HG02642 (cell line): ENCODE results near the gene CFAP141.
A peak's percentile ranks its signal among the peaks of the same experiment; 100 is the strongest.
"Not testable (repeated sequence)": the region's sequence is repeated elsewhere in the genome, so short reads cannot be mapped to it uniquely, and the experiment has no call there.

Experiments
- ATAC-seq: cut with Tn5 transposase; IDR thresholded peaks from one replicate; pipeline ENCODE4 v1.9.1; 2021; ENCODE audit warnings: mild to moderate bottlenecking; ENCODE audit not compliant: unreplicated experiment, poor library complexity

The CFAP141 gene

GRCh38 chr1:154206196-154206595 is at the start of gene CFAP141:
TSS of gene CFAP141 (minus strand) at chr1:154206333. CDS start at chr1:154206307, 26 bp downstream.
- ATAC-seq: no peak

GRCh38 chr1:154253671-154254070 is 47.5 kb upstream of the CFAP141 start:
- no peak for ATAC-seq

- no peak for ATAC-seq
These were observed 35.7 kb upstream of the CFAP141 start for GRCh38 chr1:154241703-154242351.

GRCh38 chr1:154240294-154240833 is 34.2 kb upstream of the CFAP141 start:
- ATAC-seq: no peak

- ATAC-seq: no peak
These were observed 33.4 kb upstream of the CFAP141 start for GRCh38 chr1:154239491-154239890.

GRCh38 chr1:154237880-154238506 is 31.9 kb upstream of the CFAP141 start:
- no peak for ATAC-seq

- ATAC-seq: no peak
These were observed 31.3 kb upstream of the CFAP141 start for GRCh38 chr1:154237435-154237834.

GRCh38 chr1:154236855-154237254 is 30.7 kb upstream of the CFAP141 start:
- ATAC-seq: no peak

GRCh38 chr1:154233127-154233526 is 27.0 kb upstream of the CFAP141 start:
- not testable (repeated sequence) for ATAC-seq

GRCh38 chr1:154231112-154231511 is 25.0 kb upstream of the CFAP141 start:
- ATAC-seq: not testable (repeated sequence)

GRCh38 chr1:154225370-154225769 is 19.2 kb upstream of the CFAP141 start:
- ATAC-seq: no peak

- no peak for ATAC-seq
These were observed 17.5 kb upstream of the CFAP141 start for GRCh38 chr1:154223621-154224020.

- no peak for ATAC-seq
These were observed 16.8 kb upstream of the CFAP141 start for GRCh38 chr1:154222918-154223317.

- no peak for ATAC-seq
These were observed 16.4 kb upstream of the CFAP141 start for GRCh38 chr1:154222518-154222917.

GRCh38 chr1:154221278-154222001 is 15.3 kb upstream of the CFAP141 start:
- peak; percentile 23 for ATAC-seq

- ATAC-seq: no peak
These were observed 14.8 kb upstream of the CFAP141 start for GRCh38 chr1:154220970-154221277.

GRCh38 chr1:154220071-154220969 is 14.2 kb upstream of the CFAP141 start, which contains the start of gene UBAP2L:
TSS of gene UBAP2L (plus strand) at chr1:154220955. CDS start at chr1:154225124, 4,169 bp downstream.
- ATAC-seq: peak; percentile 94

GRCh38 chr1:154219541-154219940 is 13.4 kb upstream of the CFAP141 start:
- ATAC-seq: no peak

- no peak for ATAC-seq
These were observed 12.4 kb upstream of the CFAP141 start for GRCh38 chr1:154218545-154218944.

GRCh38 chr1:154213274-154213673 is 7.1 kb upstream of the CFAP141 start:
- ATAC-seq: no peak
